ENCODE measurements around the gene CNTNAP5.

GRCh38 chr2:124755386-124755785, 730.3 kb downstream of the CNTNAP5 start:
- TF ChIP-seq MXI1 (IDR thresholded peaks at IDR 0.05; ENCODE audit: borderline replicate concordance, low read depth, low read length) (no peak), CTCF (conservative IDR thresholded peaks at IDR 0.05; ENCODE audit: low read depth, low read length) (no peak)

All from IMR-90 (cell line).